ENCODE data around the gene ARFGAP1.

ARFGAP1 gene

GRCh38 chr20:63280929-63281545 lies 8.4 kb downstream of the ARFGAP1 start:
- DNase-seq, result no peak

DNA sequence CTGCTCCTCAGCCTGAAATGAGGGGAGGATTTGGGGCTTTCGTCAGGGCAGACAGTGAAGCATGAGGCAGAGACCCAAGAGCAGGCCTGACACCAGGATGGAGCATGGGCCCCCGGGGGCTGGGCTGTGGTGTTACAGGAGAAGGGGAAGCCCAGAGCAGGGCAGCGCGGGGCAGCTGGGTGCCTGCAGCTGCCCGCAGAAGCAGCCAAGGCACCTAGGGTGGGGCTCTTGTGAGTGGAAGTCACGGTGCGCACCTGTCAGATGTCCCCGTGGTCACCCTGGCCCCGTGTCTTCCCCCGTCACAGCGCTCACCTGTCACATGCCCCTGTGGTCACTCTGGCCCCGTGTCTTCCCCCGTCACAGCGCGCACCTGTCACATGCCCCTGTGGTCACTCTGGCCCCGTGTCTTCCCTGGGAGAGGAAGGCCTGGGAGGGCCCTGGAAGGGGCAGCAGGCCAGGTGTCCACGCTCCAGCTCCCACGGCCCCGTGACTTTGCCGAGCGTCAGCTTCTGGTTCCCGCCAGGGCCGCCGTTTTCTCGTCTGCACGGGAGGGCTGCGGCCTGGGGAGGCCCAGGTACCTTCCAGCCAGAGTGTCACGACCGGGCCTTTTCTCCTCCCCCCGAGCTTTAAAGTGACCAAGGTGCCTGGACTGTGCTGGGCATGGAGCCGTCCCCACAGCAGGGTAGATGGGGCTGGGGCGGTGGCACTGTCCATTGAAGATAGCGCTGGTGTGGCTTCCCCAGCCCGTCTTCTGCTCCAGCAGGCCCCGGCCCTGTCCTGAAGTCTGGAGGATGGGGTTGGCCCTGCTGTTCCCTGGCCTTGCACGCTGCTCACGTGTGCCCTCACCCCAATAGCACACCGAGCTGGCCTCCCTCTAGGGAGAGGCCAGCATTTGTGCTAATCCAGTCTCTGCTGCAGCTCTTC lies 9.4 kb downstream of the ARFGAP1 start:
- no peak for DNase-seq

- DNase-seq, result no peak
Observed at GRCh38 chr20:63282946-63283345, 10.3 kb downstream of the ARFGAP1 start.

DNA sequence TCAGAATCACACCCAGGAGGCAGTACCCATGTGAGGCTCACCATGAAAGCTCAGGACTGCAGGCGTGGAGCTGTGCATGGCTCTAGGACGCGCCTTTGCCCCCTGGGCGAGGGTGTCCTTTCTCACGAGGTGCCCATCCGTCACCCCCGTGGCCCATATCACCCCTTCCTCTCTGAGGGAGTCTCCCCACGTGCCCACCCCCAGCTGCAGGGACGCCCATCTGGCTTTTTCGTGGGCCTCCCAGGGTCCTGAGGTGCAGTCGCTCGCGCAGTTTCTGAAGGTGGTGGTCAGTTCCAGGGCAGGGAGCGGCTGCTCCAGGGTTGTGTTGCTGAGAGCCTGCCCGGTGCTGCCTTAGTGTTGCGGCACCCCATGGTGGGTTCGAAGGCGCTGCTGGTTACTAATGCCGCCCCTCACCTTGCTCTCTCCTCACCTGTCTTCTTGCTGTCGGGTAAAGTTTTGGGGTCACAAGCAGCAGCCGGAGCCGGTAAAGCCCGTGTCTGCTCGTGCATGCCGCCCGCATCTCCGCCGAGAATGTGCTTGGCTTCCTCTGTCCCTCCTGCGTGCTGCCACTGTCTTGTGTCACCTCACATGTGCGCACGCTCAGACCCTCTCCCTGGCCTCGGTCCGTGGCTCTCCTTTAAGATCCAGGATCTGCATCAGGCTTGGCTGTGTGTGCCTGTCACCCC lies 10.9 kb downstream of the ARFGAP1 start:
- no peak for DNase-seq

DNA sequence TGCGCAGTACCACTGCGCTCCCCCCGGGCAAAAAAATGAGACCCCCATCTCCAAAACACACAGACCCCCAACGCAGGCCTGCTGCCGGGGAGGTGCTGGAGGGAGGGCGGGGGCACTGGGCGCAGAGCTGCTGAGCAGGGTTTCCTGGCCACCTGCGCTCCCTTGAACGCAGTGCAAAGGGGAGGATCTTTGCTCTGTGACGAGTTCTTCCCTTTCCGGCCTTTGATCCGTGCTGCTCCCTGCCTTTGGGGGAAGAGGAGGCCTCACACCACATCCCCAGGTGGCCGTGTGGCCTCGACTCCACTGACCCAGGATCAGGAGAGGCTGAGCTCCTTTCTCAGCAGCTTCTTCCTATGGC lies 11.4 kb downstream of the ARFGAP1 start:
- DNase-seq, result no peak

DNA sequence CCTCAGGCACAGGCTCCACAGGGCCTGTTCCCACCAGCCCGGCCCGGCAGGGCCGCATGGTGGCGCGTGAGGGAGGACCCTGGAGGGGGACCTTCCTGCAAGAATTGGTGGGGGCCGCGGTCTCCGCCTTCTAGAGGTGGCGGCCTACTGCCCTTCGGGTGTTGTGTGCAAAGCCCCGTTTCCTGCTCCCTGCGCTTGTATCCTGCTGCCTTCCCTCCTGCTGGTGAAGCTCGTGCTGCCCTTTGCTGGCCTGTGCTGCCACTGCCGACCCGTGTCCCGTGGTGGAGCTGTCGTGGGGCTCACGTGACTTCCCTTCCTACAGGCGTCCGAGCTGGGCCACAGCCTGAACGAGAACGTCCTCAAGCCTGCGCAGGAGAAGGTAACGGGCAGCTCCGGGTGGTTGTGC lies 11.9 kb downstream of the ARFGAP1 start:
- DNase-seq, result no peak

DNA sequence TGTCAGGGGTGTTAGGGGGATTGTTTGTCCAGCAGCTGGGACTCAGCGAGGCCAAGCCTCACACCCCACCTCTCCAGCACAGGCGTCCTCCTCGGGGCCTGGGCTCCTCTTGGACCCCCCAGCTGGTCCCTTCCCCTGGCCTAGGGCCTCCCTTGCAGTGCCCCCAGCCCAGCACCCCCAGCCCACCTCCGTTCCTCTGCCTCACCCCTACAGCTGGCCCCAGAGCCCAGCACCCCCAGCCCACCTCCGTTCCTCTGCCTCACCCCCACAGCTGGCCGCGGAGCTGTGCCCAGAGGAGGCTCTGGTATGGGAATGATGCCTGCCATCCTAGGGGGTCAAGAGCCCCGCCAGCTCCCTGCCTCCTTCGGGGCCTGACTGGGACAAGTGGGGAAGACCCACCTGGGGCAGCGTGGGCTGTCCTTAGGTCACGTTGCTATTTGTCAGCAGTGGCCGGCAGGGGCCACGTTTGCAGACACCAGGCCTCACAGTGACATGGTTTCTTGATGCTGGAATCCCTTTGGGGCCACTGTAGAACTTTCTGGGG lies 12.4 kb downstream of the ARFGAP1 start:
- no peak for DNase-seq

DNA sequence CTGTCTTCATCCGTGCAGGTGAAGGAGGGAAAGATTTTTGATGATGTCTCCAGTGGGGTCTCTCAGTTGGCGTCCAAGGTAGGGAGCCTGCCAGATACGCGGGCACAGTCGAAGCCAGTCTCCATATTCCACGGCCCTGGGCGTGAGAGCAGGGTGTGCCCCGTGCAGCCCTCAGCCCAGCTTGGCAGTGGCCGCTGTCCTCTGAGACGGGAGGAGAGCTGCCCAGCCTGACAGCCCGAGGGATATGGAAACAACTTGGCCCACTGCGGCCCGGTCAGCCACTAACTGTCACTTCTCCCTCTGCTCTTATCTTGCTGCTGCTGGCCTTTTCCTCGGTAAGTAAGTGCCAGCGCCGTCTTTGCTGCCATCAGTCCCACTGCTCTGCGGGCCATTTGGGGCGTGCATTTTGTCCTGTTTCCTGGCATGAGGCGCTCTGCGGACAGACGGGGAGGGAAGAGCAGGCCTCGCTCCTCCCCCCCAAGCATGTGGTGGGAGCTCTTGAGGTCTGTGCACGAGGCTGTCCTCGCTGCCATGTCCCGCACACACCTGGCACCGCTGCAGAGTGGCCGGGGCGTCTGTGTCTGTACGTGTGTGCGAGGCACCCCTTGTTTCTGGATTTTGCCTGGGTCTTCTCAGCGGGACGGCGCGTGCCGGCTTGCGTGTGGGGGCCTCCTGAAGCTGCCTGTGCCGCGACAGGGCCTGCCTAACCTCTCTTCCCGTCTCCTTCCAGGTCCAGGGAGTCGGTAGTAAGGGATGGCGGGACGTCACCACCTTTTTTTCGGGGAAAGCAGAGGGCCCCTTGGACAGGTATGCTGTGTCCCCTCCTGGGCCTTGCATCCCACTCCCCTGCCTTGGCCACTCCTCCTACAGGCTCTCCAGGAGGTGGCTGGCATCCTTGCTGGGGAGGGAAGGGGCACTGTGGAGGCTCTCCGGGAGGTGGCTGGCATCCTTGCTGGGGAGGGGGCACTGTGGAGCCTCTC lies 13.3 kb downstream of the ARFGAP1 start:
- no peak for DNase-seq

- DNase-seq, result no peak
Observed at GRCh38 chr20:63286781-63287696, 14.4 kb downstream of the ARFGAP1 start.

GRCh38 chr20:63287697-63288580 lies 15.3 kb downstream of the ARFGAP1 start:
- no peak for DNase-seq

DNA sequence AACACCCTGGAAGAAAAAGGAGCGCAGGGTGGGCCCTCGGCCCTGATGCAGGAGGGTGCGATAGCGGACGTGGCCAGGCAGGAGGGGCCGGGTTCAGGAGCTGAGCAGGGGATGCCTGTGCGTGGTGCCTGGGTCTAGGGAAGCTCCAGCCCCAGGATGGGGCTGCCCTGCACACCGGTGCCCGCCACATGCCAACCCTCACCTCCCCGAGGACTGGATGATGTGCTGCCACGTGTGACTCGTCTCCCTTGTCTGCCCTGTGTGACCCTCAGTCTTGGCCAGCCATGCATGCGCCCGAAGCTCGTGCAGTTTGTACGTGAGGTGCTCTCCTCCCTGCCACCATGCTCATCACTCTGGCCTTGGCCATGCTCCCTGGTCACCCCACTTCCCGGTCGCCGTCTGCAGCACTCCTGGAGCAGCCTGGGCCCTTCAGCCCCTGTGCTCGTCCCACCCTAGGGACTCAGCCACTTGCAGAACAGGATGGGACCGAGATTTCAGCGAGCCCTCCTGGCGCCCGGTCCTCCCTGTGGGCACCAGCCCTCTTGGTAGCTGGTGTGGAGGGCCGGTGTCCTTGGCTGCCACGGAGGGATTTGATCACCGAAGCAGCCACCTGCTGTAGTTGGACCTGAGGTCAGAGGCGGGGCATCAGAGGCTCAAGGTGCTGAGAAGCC lies 16.1 kb downstream of the ARFGAP1 start:
- no peak for DNase-seq

DNA sequence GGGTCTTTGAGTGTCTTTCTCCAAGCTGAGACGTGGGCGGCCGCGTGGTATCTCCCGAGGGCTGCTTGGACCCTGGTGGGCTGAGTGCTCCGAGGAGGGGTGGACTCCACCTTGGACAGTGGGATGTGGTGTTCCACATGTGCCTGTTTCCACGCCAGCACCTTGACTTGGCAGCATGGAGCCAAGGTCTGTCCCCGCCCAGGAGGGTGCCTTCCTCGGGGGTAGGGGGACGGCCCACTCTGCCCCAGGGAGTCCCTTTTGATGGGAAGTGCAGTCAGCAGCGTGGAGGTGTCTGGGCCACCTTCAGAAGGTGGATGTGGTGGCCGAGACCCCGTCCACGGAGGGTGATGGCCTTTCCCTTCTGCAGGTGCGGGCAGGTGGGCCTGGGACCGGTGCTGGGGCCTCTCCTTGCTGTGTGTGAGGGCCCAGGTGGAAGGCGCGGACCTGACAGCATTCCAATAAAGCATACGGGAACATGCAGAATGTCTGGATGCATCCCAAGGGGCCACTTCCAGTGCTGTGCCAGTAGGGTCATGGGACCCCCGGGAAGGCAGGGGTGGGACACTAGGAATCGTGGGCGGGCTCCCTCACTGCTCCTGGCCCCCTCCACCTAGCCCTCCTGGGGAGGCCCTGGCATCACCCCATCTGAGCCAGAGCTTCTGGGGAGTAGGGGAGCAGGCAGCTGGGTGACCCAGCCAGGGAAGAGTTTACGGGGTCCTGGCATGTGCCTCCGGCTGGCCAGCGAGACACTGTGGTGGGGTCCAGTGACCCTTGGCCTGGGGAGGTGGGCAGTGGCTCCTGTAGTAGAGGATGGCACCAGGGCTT lies 16.9 kb downstream of the ARFGAP1 start:
- DNase-seq, result no peak

DNA sequence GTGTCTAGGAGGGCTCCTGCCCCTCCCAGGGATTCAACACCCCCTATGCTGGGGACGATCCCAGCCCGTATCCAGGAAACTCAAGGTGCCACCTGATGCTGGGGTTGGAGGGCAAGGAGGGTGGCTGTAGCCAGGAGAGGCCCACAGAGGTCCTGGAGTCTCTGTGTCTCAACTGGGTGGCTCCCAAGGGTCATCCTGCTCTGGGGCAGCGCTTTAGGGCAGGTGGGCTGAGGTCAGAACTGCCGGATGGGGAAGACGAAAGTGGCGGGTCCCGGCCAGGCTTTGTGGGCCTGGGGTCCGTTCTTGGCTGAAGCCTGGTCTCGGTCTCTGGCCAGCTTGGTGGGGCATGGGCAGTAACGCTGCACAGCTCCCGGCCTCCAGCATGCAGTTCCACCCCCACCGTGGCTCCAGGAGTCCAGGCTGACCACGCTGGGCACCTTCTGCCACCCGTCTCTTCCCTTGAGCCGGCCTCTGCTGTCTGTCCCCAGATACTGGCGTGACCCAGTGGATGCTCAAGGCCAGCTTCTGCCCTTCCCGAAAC lies 17.6 kb downstream of the ARFGAP1 start:
- DNase-seq, result no peak

GRCh38 chr20:63290677-63291472 lies 18.3 kb downstream of the ARFGAP1 start:
- peak; percentile 35 for DNase-seq

DNA sequence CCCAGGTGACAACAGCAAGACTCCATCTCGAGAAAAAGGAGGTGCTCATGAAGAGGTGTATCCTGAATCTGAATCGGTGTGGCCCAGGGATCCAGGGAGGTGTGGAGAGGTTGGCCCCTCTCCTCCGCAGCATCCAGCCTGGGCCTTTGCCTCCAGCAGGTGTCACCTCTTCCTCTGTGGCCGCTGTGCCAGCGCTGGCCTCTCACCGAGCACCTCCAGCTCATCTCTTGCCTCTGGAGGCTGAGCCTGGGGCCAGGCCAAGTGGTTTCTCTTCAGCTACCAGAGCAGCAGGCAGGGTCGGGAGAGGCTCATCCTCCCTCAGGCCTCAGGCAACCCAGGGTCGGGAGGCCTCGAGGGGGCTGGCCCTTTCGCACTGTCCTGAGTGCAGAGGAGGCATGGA lies 19.2 kb downstream of the ARFGAP1 start:
- no peak for DNase-seq

- no peak for DNase-seq
Observed at GRCh38 chr20:63292292-63292701, 19.7 kb downstream of the ARFGAP1 start.

- no peak for DNase-seq
Observed at GRCh38 chr20:63292904-63293303, 20.3 kb downstream of the ARFGAP1 start, which contains the start of gene COL20A1. Gene COL20A1, plus strand, starts transcription at chr20:63293186. Its CDS starts 1,922 bp downstream, at chr20:63295108.

Data from activated CD4-positive, alpha-beta T cell treated with anti-CD3 and anti-CD28 coated beads for 1 hour (primary cell).